GM10248 (cell line): ENCODE data around the gene ETF1.
A peak's percentile ranks its signal among the peaks of the same experiment; 100 is the strongest.

Source experiments
- CTCF ChIA-PET: fragments of 300-600 bp; sonication (Branson Sonifier 250); formaldehyde crosslinking; extraction: SDS; loops from one replicate; lab custom pipeline; 2021; ENCODE audit warnings: antibody characterized with exemption; lab: Yijun Ruan, JAX
- POLR2A ChIA-PET: fragments of 350-650 bp; sonication (Branson Sonifier 250); formaldehyde crosslinking; extraction: SDS; loops from one replicate; lab custom pipeline; 2020; ENCODE audit warnings: antibody characterized with exemption; lab: Yijun Ruan, JAX
- DNase-seq: peaks from one replicate; pipeline ENCODE4 v3.0.0; 2012; ENCODE audit errors: extremely low spot score
- CTCF ChIP-seq: IDR thresholded peaks from 2 replicates; pipeline ENCODE4 v1.5.1; 2012; ENCODE audit warnings: mild to moderate bottlenecking, low read depth; ENCODE audit errors: extremely low read depth, missing control alignments, control extremely low read depth

The ETF1 gene

GRCh38 chr5:138544181-138545134 lies 1.4 kb upstream of the ETF1 start:
- TF ChIP-seq CTCF = no peak
- CTCF ChIA-PET = interaction anchor here (1.2 to 3.0 kb wide), 4 partner anchors 41 to 191 kb away, joined by 3 to 10 read pairs (median 4); partner anchors contain the start of gene EGR1
- DNase-seq = no peak
- POLR2A ChIA-PET = interaction anchor here (0.6 to 1.6 kb wide), 7 partner anchors 8 to 536 kb away, joined by 3 to 16 read pairs (median 4); partner anchors contain the start of gene EGR1

GRCh38 chr5:138543730-138544104 lies 681 bp upstream of the ETF1 start:
- POLR2A ChIA-PET = interaction anchor here (0.6 to 1.6 kb wide), 10 partner anchors 9 to 217 kb away, joined by 3 to 16 read pairs (median 5); partner anchors contain the start of genes EGR1 and HSPA9
- CTCF ChIA-PET = interaction anchor here (1.2 to 3.0 kb wide), 6 partner anchors 10 to 190 kb away, joined by 3 to 12 read pairs (median 4); partner anchors contain the start of gene EGR1
- no peak for TF ChIP-seq CTCF
- DNase-seq = peak; percentile 72

GRCh38 chr5:138542180-138542955 lies 668 bp downstream of the ETF1 start:
- POLR2A ChIA-PET = interaction anchor here (0.8 to 1.6 kb wide), 8 partner anchors 10 to 203 kb away, joined by 3 to 16 read pairs (median 6); partner anchors contain the start of genes EGR1 and HSPA9
- TF ChIP-seq CTCF = no peak
- CTCF ChIA-PET = interaction anchor here (1.2 to 3.0 kb wide), 5 partner anchors 10 to 191 kb away, joined by 3 to 12 read pairs (median 5); no protein-coding TSS in a partner anchor
- DNase-seq = no peak

GRCh38 chr5:138541511-138542179 lies 1.4 kb downstream of the ETF1 start:
- POLR2A ChIA-PET = no interaction called here
- CTCF ChIA-PET = interaction anchor here (1.2 to 2.9 kb wide), 2 partner anchors 10 to 190 kb away, joined by 4 to 12 read pairs; no protein-coding TSS in a partner anchor
- TF ChIP-seq CTCF = no peak
- no peak for DNase-seq

- ChIA-PET POLR2A (interaction anchor here (1.9 kb wide), 1 partner anchor 13 kb away, joined by 4 read pairs; no protein-coding TSS in a partner anchor), CTCF (interaction anchor here (0.7 to 1.9 kb wide), 2 partner anchors 13 to 38 kb away, joined by 3 to 7 read pairs; no protein-coding TSS in a partner anchor)
- no peak for DNase-seq
- no peak for TF ChIP-seq CTCF
These were observed 3.2 kb downstream of the ETF1 start for GRCh38 chr5:138539791-138540190.
